Measurements from ENCODE around the gene FOXL3.

FOXL3 gene

DNA sequence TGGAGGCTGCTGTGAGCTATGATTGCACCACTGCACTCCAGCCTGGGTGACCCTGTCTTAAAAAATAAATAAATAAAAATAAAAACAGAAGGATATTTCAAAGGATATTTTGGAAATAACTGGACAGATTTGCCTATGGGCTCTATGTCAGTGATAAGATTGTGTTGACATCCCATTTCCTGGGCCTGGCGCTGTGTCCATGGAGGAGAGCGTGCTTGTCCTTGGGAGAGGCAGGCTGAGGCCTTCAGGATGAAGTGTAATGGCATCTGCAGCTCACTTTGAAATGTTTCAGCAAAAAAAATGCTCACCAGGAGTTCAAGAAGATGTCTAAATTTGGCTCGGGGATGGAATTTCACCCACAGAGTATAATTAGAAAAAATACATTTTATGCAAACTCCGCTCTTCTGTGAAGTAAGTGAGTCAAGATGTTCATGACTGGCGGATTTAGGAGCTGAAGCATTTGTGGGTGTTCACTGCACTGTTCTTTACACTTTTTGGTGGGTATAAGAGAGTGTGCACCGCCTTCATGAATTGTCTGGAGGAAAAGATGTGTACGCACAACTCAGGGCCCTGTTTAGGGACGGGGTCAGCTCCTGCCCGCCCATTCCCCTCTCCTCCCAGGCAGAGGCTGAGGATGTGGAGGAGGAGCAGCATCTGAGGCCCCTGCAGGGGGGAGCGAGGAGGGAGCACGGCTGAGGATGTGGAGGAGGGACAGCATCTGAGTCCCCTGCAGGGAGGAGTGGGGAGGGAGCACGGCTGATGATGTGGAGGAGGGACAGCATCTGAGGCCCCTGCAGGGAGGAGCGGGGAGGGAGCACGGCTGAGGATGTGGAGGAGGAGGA is 18.5 kb upstream of the FOXL3 start:
- TF ChIP-seq POLR2AphosphoS5 (IDR thresholded peaks at IDR 0.05; ENCODE audit: low read depth, low read length), result no peak
- no peak for TF ChIP-seq FOXP2 (optimal IDR thresholded peaks at IDR 0.05; ENCODE audit: borderline replicate concordance, extremely low read depth, extremely low read length, insufficient read depth)
- TF ChIP-seq, protein P1, sequence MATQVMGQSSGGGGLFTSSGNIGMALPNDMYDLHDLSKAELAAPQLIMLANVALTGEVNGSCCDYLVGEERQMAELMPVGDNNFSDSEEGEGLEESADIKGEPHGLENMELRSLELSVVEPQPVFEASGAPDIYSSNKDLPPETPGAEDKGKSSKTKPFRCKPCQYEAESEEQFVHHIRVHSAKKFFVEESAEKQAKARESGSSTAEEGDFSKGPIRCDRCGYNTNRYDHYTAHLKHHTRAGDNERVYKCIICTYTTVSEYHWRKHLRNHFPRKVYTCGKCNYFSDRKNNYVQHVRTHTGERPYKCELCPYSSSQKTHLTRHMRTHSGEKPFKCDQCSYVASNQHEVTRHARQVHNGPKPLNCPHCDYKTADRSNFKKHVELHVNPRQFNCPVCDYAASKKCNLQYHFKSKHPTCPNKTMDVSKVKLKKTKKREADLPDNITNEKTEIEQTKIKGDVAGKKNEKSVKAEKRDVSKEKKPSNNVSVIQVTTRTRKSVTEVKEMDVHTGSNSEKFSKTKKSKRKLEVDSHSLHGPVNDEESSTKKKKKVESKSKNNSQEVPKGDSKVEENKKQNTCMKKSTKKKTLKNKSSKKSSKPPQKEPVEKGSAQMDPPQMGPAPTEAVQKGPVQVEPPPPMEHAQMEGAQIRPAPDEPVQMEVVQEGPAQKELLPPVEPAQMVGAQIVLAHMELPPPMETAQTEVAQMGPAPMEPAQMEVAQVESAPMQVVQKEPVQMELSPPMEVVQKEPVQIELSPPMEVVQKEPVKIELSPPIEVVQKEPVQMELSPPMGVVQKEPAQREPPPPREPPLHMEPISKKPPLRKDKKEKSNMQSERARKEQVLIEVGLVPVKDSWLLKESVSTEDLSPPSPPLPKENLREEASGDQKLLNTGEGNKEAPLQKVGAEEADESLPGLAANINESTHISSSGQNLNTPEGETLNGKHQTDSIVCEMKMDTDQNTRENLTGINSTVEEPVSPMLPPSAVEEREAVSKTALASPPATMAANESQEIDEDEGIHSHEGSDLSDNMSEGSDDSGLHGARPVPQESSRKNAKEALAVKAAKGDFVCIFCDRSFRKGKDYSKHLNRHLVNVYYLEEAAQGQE (IDR thresholded peaks at IDR 0.05; ENCODE audit: insufficient read depth in 1 of 2, low read depth in 2 of 2, low read length in 2 of 2), result no peak
- TF ChIP-seq SIN3A (IDR thresholded peaks at IDR 0.05; ENCODE audit: borderline replicate concordance, insufficient read depth, low read length), result no peak
- TF ChIP-seq TAF1 (IDR thresholded peaks at IDR 0.05; ENCODE audit: borderline replicate concordance, insufficient read depth, low read length), result no peak

DNA sequence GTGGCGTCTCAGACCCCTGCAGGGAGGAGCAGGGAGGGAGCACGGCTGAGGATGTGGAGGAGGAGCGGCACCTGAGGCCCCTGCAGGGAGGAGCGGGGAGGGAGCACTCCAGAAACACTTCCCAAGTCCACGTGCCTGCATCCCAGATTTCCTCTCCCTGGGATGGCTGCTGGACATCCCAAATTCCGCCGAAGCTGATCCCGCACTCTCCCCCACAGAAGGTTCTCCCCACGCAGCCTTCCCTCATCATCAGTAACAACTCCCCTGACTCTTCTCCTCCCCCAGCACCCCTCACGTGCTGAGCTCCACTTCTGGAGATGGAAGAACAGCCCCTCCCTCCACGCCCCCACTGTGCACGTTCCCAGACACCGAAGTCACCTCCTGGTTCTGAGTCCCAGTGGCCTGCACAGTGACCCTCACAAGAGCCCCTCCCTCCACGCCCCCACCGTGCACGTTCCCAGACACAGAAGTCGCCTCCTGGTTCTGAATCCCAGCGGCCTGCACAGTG is 17.8 kb upstream of the FOXL3 start:
- no peak for TF ChIP-seq FOXP2 (optimal IDR thresholded peaks at IDR 0.05; ENCODE audit: borderline replicate concordance, extremely low read depth, extremely low read length, insufficient read depth)

DNA sequence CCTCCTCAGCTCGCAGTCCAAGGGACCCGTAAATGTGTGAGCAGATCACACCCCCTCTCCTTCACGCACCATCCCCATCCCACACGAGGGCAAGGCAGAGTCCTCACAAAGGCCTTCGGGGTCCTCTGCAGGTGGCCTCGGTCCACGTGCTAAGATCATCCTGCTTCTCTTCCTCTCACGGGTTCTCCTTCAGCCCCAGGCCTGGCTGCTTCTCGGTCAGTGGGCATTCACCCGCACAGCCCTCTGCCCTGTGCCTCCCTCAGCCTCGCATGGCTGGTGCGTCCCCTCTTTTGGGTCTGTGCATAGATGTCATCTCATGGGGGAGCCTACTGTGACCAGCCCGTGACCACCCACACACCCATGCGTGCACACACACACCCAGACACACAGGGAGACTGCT is 17.3 kb upstream of the FOXL3 start:
- TF ChIP-seq, protein P1 (IDR thresholded peaks at IDR 0.05; ENCODE audit: insufficient read depth in 1 of 2, low read depth in 2 of 2, low read length in 2 of 2), result no peak
- TF ChIP-seq TAF1 (IDR thresholded peaks at IDR 0.05; ENCODE audit: borderline replicate concordance, insufficient read depth, low read length), result no peak

DNA sequence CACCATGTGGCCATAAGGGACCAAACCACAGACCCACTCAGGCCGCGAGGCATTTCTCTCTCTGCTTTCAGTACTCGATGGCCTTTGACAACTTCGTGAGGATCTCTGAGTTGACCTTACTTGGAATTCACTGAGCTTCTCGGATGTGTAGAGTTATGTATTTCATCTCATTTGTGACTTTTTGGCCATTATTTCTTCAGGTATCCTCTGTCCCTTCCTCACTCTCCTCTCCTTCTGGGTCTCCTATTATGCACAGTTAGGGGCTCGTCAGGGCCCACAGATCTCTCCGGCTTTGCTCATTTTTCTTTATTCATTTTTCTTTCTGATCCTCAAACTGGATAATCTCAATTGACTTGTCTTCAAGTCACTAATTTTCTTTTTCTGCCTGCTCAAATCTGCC is 16.6 kb upstream of the FOXL3 start:
- TF ChIP-seq SIN3A (IDR thresholded peaks at IDR 0.05; ENCODE audit: borderline replicate concordance, insufficient read depth, low read length) (no peak), POLR2AphosphoS5 (IDR thresholded peaks at IDR 0.05; ENCODE audit: low read depth, low read length) (no peak), FOXP2 (optimal IDR thresholded peaks at IDR 0.05; ENCODE audit: borderline replicate concordance, extremely low read depth, extremely low read length, insufficient read depth) (no peak), TAF1 (IDR thresholded peaks at IDR 0.05; ENCODE audit: borderline replicate concordance, insufficient read depth, low read length) (no peak)
- TF ChIP-seq, protein P1 (IDR thresholded peaks at IDR 0.05; ENCODE audit: insufficient read depth in 1 of 2, low read depth in 2 of 2, low read length in 2 of 2), result no peak

DNA sequence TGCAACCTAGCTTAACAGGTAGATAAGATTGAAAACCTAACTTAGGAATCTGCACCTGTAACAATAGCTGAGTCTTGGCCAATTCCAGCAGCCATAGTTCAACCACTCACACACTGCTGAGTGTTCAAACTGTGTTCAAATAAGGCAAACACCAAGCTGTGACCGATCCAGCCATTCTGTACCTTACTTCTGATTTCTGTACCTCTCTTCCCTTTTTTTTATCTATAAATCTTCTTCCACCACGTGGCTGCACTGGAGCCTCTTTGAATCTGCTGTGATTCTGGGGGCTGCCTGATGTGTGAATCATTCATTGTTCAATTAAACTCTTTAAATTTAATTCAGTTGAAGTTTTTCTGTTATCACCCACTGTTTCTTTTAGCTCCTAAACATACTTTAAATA is 15.7 kb upstream of the FOXL3 start:
- no peak for TF ChIP-seq TAF1 (IDR thresholded peaks at IDR 0.05; ENCODE audit: borderline replicate concordance, insufficient read depth, low read length)
- no peak for TF ChIP-seq SIN3A (IDR thresholded peaks at IDR 0.05; ENCODE audit: borderline replicate concordance, insufficient read depth, low read length)
- no peak for TF ChIP-seq FOXP2 (optimal IDR thresholded peaks at IDR 0.05; ENCODE audit: borderline replicate concordance, extremely low read depth, extremely low read length, insufficient read depth)
- TF ChIP-seq, protein P1 (IDR thresholded peaks at IDR 0.05; ENCODE audit: insufficient read depth in 1 of 2, low read depth in 2 of 2, low read length in 2 of 2), result no peak
- no peak for TF ChIP-seq POLR2AphosphoS5 (IDR thresholded peaks at IDR 0.05; ENCODE audit: low read depth, low read length)
